Motor neuron (in vitro differentiated cells): ENCODE results near the gene HGS. TPM values are rescaled to one million over a fixed set of nuclear protein-coding genes. Genes with fewer than 3 reads are reported as not detected.

Experiments
- total RNA-seq, 8 experiments: library from RNA; unstranded; fragments of 300-600 nt; gene quantifications; 2 replicates each; pipeline versions ENCODE4 v1.2.3 to v1.2.4, GENCODE V29; 2022

Gene HGS
- total RNA-seq, 8 experiments from 2014 or later = 46.1 to 89.5 (median 62.4) TPM

Other genes with a start within 250 kb of the HGS start
- 1,000 to 10,000 TPM; 2,076 to 6,877 (median 3,447) TPM for gene ACTG1, start 171.2 kb upstream of the HGS start, total RNA-seq
- 1 to 10 TPM in 4 of 8 experiments, under 1 TPM in 4; 0.36 to 3.0 (median 1.2) TPM for gene FSCN2, start 155.6 kb upstream of the HGS start, total RNA-seq
- gene FAAP100, start 131.7 kb upstream of the HGS start, total RNA-seq = 10 to 100 TPM; 13.9 to 34.9 (median 22.8) TPM
- 10 to 100 TPM; 19.3 to 78.3 (median 41.8) TPM for gene NPLOC4, start 46.9 kb upstream of the HGS start, total RNA-seq
- 1 to 10 TPM in 3 of 8 experiments, under 1 TPM in 4, not detected in 1; 0.22 to 1.2 (median 1.00) TPM for gene TSPAN10, start 46.8 kb upstream of the HGS start, total RNA-seq
- gene PDE6G, start 27.5 kb upstream of the HGS start, total RNA-seq = under 1 TPM in 6 of 8 experiments, not detected in 2; 0.20 to 0.79 (median 0.55) TPM
- gene OXLD1, start 17.4 kb upstream of the HGS start, total RNA-seq = 10 to 100 TPM; 20.2 to 85.8 (median 33.6) TPM
- 10 to 100 TPM in 6 of 8 experiments, 1 to 10 TPM in 2; 9.1 to 34.6 (median 22.5) TPM for gene CCDC137, start 17.3 kb upstream of the HGS start, total RNA-seq
- gene ARL16, start 214 bp upstream of the HGS start, total RNA-seq = 10 to 100 TPM; 32.5 to 76.0 (median 48.4) TPM
- gene MRPL12, start 19.4 kb downstream of the HGS start, total RNA-seq = 100 to 1,000 TPM in 2 of 8 experiments, 10 to 100 TPM in 6; 17.0 to 155 (median 39.6) TPM
- 10 to 100 TPM in 3 of 8 experiments, 1 to 10 TPM in 5; 2.4 to 24.9 (median 5.0) TPM for gene SLC25A10, start 28.3 kb downstream of the HGS start, total RNA-seq
- gene GCGR, start 120.1 kb downstream of the HGS start, total RNA-seq = under 1 TPM in 4 of 8 experiments, not detected in 4; 0.14 to 0.66 (median 0.32) TPM
- gene MCRIP1, start 149.3 kb downstream of the HGS start, total RNA-seq = 100 to 1,000 TPM in 4 of 8 experiments, 10 to 100 TPM in 4; 18.1 to 139 (median 101) TPM
- gene PPP1R27, start 151.0 kb downstream of the HGS start, total RNA-seq = 1 to 10 TPM in 4 of 8 experiments, under 1 TPM in 3, not detected in 1; 0.73 to 1.3 (median 1.1) TPM
- 100 to 1,000 TPM; 116 to 461 (median 257) TPM for gene P4HB, start 176.5 kb downstream of the HGS start, total RNA-seq
- 100 to 1,000 TPM in 5 of 8 experiments, 10 to 100 TPM in 3; 44.7 to 276 (median 151) TPM for gene ARHGDIA, start 187.3 kb downstream of the HGS start, total RNA-seq
- 100 to 1,000 TPM in 3 of 8 experiments, 10 to 100 TPM in 5; 52.7 to 176 (median 78.1) TPM for gene ALYREF, start 207.6 kb downstream of the HGS start, total RNA-seq
- 100 to 1,000 TPM in 6 of 8 experiments, 10 to 100 TPM in 2; 80.4 to 181 (median 120) TPM for gene ANAPC11, start 207.7 kb downstream of the HGS start, total RNA-seq
- under 1 TPM in 7 of 8 experiments, not detected in 1; 0.15 to 0.92 (median 0.43) TPM for gene NPB, start 218.2 kb downstream of the HGS start, total RNA-seq
- gene PCYT2, start 227.4 kb downstream of the HGS start, total RNA-seq = 10 to 100 TPM; 11.3 to 40.6 (median 16.0) TPM
- 10 to 100 TPM in 7 of 8 experiments, 1 to 10 TPM in 1; 7.2 to 37.9 (median 14.5) TPM for gene SIRT7, start 234.2 kb downstream of the HGS start, total RNA-seq
- 10 to 100 TPM in 5 of 8 experiments, 1 to 10 TPM in 3; 6.6 to 23.9 (median 15.4) TPM for gene MAFG, start 243.7 kb downstream of the HGS start, total RNA-seq